K562 (cell line): ENCODE measurements around the gene ZNRD2. TPM values are rescaled to one million over a fixed set of nuclear protein-coding genes. Genes with fewer than 3 reads are reported as not detected.
A peak's percentile ranks its signal among the peaks of the same experiment; 100 is the strongest.

Experiments used
- AFF4 ChIP-seq: sonication (generic); formaldehyde crosslinking; IDR thresholded peaks from 2 replicates; pipeline ENCODE4 v1.8.0; 2023; ENCODE audit warnings: mild to moderate bottlenecking, missing genetic modification reagents
- CHD4 ChIP-seq: fragments of 200-600 bp; sonication (generic); IDR thresholded peaks from 3 replicates; pipeline ENCODE4 v1.6.1; 2012; ENCODE audit warnings: low read depth, mild to moderate bottlenecking, mixed read lengths, low read length, inconsistent platforms; ENCODE audit not compliant: insufficient read depth, insufficient replicate concordance, poor library complexity, severe bottlenecking
- CREBBP ChIP-seq: IDR thresholded peaks from one replicate; pipeline ENCODE4 v1.6.1; 2012; ENCODE audit warnings: low read depth, mild to moderate bottlenecking, control low read depth, inconsistent platforms, low read length
- DIDO1 ChIP-seq: fragments of 450-650 bp; IDR thresholded peaks from 2 replicates; pipeline ENCODE4 v1.6.1; 2016; ENCODE audit warnings: low read depth, missing biosample characterization, missing genetic modification characterization
- E2F1 ChIP-seq: sonication (generic); formaldehyde crosslinking; IDR thresholded peaks from 2 replicates; pipeline ENCODE4 v1.8.1; 2023; ENCODE audit warnings: mild to moderate bottlenecking, missing genetic modification reagents, moderate library complexity
- E4F1 ChIP-seq: fragments of 250-450 bp; sonication (Bioruptor Pico); IDR thresholded peaks from 2 replicates; pipeline ENCODE4 v1.5.0; 2021; ENCODE audit warnings: mild to moderate bottlenecking, borderline replicate concordance
- GABPB2 ChIP-seq: fragments of 250-450 bp; sonication (Bioruptor Pico); conservative IDR thresholded peaks from 2 replicates; pipeline ENCODE4 v1.5.1; 2021; ENCODE audit warnings: mild to moderate bottlenecking
- KDM1A ChIP-seq, 2 experiments: fragments of 450-650 bp; IDR thresholded peaks; 2 replicates each; pipeline ENCODE4 v1.6.1; 2016; ENCODE audit warnings: mild to moderate bottlenecking in 2 of 2
- MTA1 ChIP-seq: fragments of 450-650 bp; IDR thresholded peaks from 2 replicates; pipeline ENCODE4 v1.6.1; 2017; ENCODE audit warnings: borderline replicate concordance
- SETDB1 ChIP-seq: IDR thresholded peaks from one replicate; pipeline ENCODE4 v1.6.1; 2012; ENCODE audit warnings: low read length, control low read depth, inconsistent platforms
- SMARCA4 ChIP-seq: fragments of 450-650 bp; IDR thresholded peaks from 2 replicates; pipeline ENCODE4 v1.6.1; 2016
- ZNF124 ChIP-seq: sonication (generic); formaldehyde crosslinking; IDR thresholded peaks from 2 replicates; pipeline ENCODE4 v1.8.1; 2022; ENCODE audit warnings: missing genetic modification reagents
- ZNF384 ChIP-seq: IDR thresholded peaks from 2 replicates; pipeline ENCODE4 v1.6.1; 2012; ENCODE audit warnings: low read depth, low read length, improper control_type of control experiment
- ZNF507 ChIP-seq: conservative IDR thresholded peaks from 2 replicates; pipeline ENCODE4 v1.6.1; 2017; ENCODE audit warnings: missing genetic modification characterization, missing compliant biosample characterization
- ZNF695 ChIP-seq: fragments of 450-650 bp; formaldehyde crosslinking; IDR thresholded peaks from 2 replicates; pipeline ENCODE4 v1.4.0; 2020; ENCODE audit warnings: mild to moderate bottlenecking, moderate library complexity
- polyA plus RNA-seq, 8 experiments: library from polyadenylated mRNA; depleted of rRNA in 4 of 8; stranded (reverse) in 5 of 8; unstranded in 3 of 8; fragments of >200 nt; fragmentation: Nextera tagmentation in 2 of 8; fragmentation: Illumina TruSeq in 1 of 8; extraction: Ambion mirVana in 2 of 8; extraction: Trizol in 1 of 8; gene quantifications; 2 replicates each; pipeline versions ENCODE4 v1.2.1 to v1.2.3, GENCODE V29; 2011 to 2014; ENCODE audit warnings: inconsistent platforms in 1 of 8, missing spikeins in 1 of 8
- total RNA-seq, 7 experiments: library from RNA; depleted of rRNA in 6 of 7; stranded (reverse); fragments of >200 nt in 6 of 7; fragmentation: Illumina TruSeq in 2 of 7; extraction: Trizol in 2 of 7; gene quantifications; 2 replicates each; pipeline versions ENCODE4 v1.2.1 to v1.2.3, GENCODE V29; 2011 to 2021; ENCODE audit warnings: low replicate concordance in 1 of 7
- TF ChIP-seq, protein P1 (sequence below): sonication (generic); formaldehyde crosslinking; IDR thresholded peaks from 2 replicates; pipeline ENCODE4 v1.8.1; 2023; ENCODE audit warnings: mild to moderate bottlenecking, missing genetic modification reagents
- TF ChIP-seq, protein P2 (sequence below): sonication (generic); formaldehyde crosslinking; IDR thresholded peaks from 2 replicates; pipeline ENCODE4 v1.8.1; 2023; ENCODE audit warnings: mild to moderate bottlenecking, missing genetic modification reagents

The ZNRD2 gene
- total and polyA plus RNA-seq, 9 of the 15 experiments (the other 6 are each of a cell fraction or from before 2014, with no cell fraction given) = 13.4 to 129 (median 60.4) TPM

GRCh38 chr11:65540290-65541092 lies 29.8 kb upstream of the ZNRD2 start (continued):
- TF ChIP-seq E4F1 (CRISPR knock-in tag) (no peak), ZNF384 (no peak; the same call in 1 of the 2 replicates), ZNF507 (tag) (no peak), ZNF124 (no peak), DIDO1 (tag) (no peak), CHD4 (no peak), SETDB1 (no peak), AFF4 (CRISPR knock-in tag) (no peak), MTA1 (no peak; the same call in 1 of the 2 replicates), CREBBP (no peak), GABPB2 (CRISPR knock-in tag) (no peak), E2F1 (CRISPR knock-in tag) (peak; percentile 81; the same call in 1 of the 2 replicates), ZNF695 (CRISPR knock-in tag) (no peak), KDM1A (IDR thresholded peaks at IDR 0.05) (no peak), SMARCA4 (0 out of 2 replicates have a peak, but pooled peaks have one; percentile 13)
- TF ChIP-seq, protein P1, sequence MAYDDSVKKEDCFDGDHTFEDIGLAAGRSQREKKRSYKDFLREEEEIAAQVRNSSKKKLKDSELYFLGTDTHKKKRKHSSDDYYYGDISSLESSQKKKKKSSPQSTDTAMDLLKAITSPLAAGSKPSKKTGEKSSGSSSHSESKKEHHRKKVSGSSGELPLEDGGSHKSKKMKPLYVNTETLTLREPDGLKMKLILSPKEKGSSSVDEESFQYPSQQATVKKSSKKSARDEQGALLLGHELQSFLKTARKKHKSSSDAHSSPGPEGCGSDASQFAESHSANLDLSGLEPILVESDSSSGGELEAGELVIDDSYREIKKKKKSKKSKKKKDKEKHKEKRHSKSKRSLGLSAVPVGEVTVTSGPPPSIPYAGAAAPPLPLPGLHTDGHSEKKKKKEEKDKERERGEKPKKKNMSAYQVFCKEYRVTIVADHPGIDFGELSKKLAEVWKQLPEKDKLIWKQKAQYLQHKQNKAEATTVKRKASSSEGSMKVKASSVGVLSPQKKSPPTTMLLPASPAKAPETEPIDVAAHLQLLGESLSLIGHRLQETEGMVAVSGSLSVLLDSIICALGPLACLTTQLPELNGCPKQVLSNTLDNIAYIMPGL (CRISPR knock-in tag) = no peak
- TF ChIP-seq, protein P2, sequence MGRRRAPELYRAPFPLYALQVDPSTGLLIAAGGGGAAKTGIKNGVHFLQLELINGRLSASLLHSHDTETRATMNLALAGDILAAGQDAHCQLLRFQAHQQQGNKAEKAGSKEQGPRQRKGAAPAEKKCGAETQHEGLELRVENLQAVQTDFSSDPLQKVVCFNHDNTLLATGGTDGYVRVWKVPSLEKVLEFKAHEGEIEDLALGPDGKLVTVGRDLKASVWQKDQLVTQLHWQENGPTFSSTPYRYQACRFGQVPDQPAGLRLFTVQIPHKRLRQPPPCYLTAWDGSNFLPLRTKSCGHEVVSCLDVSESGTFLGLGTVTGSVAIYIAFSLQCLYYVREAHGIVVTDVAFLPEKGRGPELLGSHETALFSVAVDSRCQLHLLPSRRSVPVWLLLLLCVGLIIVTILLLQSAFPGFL (CRISPR knock-in tag) = no peak
